CD4-positive, alpha-beta T cell treated with Interleukin-21 for 1 hour (primary cell): ENCODE data around the gene BTD.
A peak's percentile ranks its signal among the peaks of the same experiment; 100 is the strongest.
"Not testable (repeated sequence)": the region's sequence is repeated elsewhere in the genome, so short reads cannot be mapped to it uniquely, and the experiment has no call there.

Experiments used
- DNase-seq: peaks from one replicate; pipeline ENCODE4 v3.0.0-alpha.2; 2020

BTD gene

GRCh38 chr3:15606434-15606891 lies 4.9 kb downstream of the BTD start:
- no peak for DNase-seq

DNA sequence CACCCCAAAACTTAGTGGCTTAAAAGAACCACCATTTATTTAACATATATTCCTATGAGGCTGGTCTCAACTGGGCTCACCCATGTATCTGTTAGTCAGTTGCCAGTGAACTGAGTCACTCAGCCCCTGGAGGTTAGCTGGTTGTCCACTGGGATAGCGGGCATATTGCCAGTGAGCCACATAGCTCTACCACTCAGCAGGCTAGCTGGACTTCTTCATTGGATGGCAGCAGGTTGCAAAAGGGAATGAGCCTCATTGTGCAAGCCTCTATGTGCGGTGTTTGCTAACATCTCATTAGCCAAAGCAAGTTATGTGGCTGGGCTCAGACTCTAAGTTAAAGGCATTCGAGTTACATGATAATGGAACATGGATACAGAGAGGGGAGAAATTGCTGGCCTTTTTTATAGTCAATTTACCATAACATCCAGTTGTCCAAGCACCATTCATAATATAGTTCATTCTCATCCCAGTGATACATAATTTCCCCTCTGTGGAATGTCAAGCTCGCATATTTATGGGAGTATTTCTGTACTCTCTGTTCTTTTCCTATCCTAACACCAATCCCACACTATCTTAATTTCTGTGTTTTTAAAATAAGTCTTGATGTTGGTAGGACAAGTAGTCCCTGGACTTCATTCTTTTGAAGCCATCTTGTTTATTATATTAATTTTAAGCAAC lies 8.7 kb downstream of the BTD start:
- DNase-seq = no peak

DNA sequence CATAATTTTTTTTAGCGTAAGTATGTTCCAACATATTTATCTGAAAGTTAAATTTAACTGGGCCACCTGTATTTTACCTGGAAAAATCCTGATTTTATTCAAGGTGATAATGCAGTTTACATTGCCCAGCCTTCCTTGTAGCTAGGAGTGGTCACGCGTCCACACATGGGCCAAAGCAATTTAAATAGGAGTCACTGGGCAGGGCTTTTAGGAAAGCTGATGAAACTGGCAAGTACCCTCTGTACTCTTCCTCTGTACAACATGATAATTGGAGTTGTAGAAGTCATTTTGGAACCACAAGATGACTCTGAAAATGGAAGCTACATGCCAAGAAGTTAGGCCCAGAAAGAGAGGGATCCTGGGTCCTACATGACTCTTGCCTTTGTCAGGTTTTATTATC lies 9.5 kb downstream of the BTD start:
- DNase-seq = no peak

GRCh38 chr3:15612001-15612400 lies 10.5 kb downstream of the BTD start:
- DNase-seq = no peak

- DNase-seq = no peak
These were observed 13.4 kb downstream of the BTD start for GRCh38 chr3:15614958-15615357.

GRCh38 chr3:15616053-15616452 lies 14.5 kb downstream of the BTD start:
- no peak for DNase-seq

DNA sequence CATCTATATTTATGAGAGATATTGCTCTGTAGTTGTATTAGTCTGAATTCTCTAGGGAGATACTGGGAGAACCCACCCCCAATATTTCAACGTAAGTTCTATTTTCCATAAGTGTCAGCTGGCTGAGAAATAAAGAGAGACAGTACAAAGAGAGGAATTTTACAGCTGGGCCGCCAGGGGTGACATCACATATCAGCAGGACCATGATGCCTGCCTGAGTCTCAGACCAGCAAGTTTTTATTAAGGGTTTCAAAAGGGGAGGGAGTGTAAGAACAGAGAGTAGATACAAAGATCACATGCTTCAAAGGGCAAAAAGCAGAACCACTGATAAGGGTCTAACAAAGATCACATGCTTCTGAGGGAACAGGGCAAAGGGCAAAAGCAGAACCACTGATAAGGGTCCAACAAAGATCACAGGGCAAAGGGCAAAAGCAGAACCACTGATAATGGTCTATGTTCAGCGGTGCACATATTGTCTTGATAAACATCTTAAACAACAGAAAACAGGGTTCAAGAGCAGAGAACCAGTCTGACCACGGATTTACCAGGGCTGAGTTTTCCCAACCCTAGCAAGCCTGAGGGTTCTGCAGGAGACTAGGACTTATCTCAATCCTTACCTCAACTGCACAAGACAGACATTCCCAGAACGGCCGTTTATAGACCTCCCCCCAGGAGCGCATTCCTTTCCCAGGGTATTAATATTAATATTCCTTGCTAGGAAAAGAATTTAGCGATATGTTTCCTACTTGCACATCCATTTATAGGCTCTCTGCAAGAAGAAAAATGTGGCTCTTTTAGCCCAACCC lies 18.3 kb downstream of the BTD start:
- not testable (repeated sequence) for DNase-seq

DNA sequence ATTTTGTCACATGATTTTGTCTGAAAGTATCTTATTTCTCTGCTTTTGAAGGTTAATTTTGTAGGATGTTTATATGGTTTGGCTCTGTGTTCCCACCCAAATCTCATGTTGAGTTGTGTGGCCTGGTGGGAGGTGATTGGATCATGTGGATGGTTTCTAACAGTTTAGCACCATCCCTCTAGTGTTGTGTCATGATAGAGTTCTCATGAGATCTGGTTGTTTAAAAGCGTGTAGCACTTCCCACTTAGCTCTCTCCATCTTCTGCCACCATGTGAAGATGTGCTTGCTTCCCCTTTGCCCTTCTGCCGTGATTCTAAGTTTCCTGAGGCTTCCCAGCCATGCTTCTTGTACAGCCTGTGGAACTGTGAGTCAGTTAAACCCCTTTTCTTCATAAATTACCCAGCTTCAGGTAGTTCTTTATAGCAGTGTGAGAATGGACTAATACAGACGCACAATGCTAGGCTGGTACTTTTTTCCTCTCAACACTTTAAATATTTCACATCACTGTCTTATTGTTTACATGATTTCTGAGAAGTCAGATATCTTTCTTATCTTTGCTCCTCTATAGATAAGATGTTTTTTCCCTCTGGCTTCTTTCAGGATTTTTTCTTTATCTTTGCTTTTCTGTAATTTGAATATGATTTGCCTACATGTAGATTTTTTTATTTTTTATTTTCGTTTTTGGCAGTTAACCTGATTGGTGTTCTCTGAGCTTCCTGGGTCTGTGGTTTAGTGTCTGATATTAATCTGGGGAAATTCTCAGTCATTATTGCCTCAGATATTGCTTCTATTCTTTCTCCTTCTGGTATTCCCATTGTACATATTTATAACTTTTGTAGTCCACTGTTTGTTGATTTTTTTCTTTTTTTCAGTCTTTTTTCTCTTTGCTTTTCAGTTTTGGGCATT lies 22.2 kb downstream of the BTD start:
- peak; percentile 53 for DNase-seq

GRCh38 chr3:15628967-15629366 lies 27.4 kb downstream of the BTD start:
- DNase-seq = no peak

GRCh38 chr3:15629860-15630597 lies 28.5 kb downstream of the BTD start:
- peak; percentile 83 for DNase-seq

GRCh38 chr3:15630646-15631350 lies 29.3 kb downstream of the BTD start:
- no peak for DNase-seq

DNA sequence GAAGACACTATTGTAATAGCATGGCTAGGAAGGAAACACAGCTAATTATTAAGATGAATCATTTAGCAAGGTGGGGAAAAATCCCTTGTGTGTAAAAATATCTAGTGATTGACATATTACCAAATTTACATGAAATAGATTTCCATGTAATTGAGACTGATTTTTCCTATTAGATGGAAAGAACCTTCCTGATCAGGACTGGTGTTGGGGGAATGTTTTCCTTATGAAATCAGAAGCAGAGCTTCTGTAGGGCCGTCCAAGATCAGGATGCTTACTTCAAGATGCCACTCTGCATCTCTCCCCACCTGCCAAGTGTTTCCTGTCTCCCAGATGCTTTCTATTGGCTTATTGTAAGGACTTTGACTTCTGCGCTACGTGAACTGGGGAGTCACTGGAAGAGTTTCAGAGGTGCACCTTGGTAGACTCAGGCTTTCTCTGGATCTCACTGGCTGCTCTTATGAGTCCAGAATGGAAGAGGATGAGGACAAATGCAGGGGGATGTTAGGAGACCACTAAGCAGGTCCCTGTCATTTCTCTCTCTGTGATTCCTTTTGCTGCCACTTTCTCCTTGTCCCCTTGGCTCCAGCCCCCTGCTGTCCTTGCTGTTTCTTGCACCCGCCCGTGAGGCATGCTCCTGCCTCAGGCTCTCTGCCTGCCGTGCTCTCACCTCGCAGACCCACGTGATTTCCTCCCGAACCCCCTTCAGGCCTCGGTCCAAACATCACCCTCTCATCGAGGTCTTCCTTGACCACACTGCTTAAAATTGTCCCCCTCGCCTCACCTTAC lies 30.1 kb downstream of the BTD start:
- DNase-seq = no peak

GRCh38 chr3:15632212-15632580 lies 30.7 kb downstream of the BTD start:
- no peak for DNase-seq

DNA sequence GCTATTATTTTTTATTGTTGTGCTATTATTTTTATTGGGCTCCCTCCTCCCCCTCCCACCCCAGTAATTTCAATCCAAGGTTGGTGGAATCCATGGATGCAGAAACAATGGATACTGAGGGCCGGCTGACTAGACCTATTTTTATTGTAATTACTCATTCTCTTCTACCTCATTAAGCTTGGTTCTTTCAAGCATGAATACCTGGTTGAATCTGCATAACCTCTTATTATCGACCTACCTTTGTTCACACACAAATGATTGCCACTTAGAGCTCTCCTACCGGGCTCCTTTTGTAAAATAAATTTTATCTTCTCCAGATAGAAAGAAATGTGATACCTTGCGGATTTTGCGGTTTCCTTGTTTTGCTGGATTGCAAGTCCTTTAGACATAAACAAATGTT lies 31.6 kb downstream of the BTD start:
- no peak for DNase-seq

- no peak for DNase-seq
These were observed 32.4 kb downstream of the BTD start for GRCh38 chr3:15633766-15634598.

GRCh38 chr3:15634671-15635070 lies 33.1 kb downstream of the BTD start:
- DNase-seq = no peak

DNA sequence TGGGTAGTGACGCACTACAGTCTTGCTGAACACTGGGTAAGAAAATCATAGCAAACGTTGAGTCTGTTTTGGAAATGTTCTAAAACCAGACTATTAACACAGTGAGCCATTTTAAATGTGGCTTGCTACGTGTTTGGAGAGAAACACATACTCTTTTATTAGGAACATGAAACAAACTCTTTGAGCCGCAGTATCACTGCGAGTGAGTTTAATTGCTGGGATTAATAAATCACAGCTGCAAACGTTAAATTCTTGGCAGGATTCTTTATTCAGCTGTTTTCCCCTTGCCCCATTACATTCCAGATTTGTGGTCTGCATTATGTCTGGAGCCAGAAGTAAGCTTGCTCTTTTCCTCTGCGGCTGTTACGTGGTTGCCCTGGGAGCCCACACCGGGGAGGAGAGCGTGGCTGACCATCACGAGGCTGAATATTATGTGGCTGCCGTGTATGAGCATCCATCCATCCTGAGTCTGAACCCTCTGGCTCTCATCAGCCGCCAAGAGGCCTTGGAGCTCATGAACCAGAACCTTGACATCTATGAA lies 33.6 kb downstream of the BTD start:
- no peak for DNase-seq

DNA sequence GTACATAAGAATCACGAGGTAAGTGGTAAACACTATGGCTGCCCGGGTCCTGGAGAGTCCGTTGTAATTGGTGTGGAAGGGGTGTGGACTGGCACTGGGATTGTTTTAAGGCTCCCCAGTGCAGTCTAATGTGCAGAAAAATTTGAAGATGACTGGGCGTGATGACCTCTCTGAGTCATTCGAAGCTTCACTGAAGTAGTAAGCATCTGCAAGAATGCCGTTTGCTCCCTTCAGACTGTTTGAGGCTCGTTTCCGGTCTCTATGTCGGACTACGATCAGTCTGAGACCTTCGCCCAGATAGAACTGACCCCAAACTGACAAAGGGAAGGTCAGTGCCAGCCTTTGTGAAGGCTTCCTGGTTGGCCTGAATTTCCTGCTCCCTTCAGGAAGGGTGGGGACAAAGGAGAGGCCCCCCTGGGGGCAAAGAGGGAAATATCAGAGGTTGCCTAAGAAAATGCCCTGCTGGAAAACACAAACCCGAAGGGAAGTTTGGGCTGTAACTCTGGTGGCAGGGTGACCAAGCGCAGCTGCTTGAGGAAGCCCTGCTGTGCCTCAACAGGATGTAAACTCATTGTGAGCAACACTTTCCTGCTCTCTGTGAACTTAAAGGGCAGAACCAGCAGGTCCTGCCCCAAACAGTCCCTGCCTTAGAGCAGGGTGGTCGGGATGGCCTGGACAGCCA lies 34.6 kb downstream of the BTD start:
- DNase-seq = peak; percentile 13
